GM18873 (cell line): ENCODE measurements around the gene GBP5.
"Not testable (repeated sequence)": the region's sequence is repeated elsewhere in the genome, so short reads cannot be mapped to it uniquely, and the experiment has no call there.

Experiments
- ATAC-seq: cut with Tn5 transposase; IDR thresholded peaks from one replicate; pipeline ENCODE4 v1.9.1; 2021; ENCODE audit warnings: mild to moderate bottlenecking, moderate library complexity, moderate number of reproducible peaks; ENCODE audit not compliant: unreplicated experiment, low FRiP score

GBP5 gene

DNA sequence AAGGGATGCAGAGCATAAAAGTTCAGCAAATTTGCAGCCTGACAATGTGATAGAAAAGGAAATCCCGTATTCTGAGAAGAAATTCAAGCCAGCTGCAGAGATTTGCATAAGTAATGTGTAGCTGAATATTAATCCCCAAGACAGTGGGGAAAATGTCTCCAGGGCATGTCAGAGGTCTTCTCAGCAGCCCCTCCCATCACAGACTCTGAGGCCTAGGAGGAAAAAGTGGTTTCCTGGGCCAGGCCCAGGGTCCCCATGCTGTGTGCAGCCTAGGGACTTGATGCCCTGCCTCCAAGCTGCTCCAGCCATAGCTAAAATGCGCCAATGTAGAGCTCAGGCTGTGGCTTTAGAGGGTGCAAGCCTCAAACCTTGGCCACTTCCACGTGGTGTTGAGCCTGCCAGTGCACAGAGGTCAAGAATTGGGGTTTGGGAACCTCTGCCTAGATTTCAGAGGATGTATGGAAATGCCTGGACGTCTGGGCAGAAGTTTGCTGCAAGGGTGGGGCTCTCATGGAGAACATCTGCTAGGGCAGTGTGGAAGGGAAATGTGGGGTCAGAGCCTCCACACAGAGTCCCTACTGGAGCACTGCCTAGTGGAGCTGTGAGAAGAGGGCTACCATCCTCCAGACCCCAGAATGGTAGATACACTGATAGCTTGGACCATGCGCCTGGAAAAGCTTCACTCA lies 11.6 kb upstream of the GBP5 start:
- ATAC-seq = not testable (repeated sequence)

DNA sequence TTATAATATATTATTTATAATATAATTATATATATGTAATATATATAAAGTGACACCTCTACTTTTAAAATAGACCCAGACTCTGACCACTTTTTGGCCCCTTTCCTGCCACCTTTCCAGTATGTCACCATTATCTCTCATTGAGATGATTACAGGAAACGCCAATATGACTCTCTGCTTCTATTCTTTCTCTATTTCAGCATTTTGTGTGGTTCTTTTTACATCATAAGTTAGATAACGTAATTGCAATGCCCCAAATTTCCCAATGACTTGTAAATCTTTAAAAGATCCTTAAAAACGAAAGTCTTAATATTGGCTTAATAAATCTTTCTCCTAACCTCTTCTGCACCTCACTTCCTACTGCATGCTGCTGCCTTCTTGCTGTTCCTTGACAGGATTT lies 8.1 kb upstream of the GBP5 start:
- ATAC-seq = no peak

DNA sequence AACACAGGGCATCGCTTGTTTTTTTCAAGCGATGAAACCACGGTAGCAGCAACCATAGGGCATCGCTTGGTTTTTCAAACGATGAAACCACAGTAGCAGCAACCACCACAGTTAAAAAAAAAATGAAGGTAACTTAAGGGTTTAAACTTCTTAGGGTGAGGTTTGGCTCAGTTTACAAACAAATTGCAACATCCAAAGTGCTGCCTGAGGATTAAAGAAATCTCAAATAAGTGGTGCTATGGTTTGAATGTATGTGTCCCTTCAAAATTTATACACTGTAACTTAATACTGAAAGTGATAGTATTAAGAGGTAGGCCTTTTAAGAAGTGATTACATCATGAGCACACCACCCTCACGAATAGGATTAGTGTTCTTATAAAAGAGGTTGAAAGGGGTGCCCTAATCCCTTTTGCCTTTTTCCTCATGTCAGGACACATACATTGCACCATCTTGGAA lies 6.4 kb upstream of the GBP5 start:
- peak; percentile 49 for ATAC-seq

DNA sequence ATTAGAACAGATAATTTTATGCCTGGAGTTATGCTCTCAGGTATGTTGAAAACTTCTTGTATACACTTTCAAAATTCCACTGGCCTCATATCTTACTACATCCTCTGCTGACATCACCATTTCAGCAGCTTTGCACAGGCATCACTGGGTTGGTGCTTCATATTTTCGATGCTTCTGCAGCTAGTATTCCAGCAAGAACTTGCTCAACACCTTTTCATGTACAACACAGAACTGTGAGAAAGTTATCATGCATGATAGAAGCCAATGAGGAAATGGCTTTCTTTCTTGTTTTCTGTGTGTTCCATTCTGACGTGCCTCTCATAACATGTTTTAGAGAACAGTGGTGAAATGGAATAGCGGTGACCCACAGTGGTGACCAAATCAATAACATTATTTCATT lies 5.1 kb upstream of the GBP5 start:
- ATAC-seq = no peak

DNA sequence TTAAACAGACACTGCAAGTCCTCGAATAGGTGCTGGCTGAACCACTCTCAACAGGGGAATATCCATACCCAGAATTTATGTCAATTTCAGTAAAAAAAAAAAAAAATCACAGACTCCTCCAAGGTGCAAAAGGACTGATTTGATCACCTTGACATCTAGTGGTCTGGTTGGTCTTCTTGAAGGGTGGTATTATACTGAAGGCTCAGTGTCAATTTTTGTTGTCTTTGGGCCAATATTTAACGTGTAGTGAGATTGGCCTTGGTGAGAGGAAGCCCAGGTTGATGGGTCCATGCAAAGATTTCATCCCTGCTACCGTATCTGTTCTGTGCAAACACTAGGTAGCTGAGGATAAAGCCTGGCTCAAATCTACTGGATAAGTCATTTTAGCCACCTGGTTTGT lies 4.0 kb upstream of the GBP5 start:
- ATAC-seq = no peak

DNA sequence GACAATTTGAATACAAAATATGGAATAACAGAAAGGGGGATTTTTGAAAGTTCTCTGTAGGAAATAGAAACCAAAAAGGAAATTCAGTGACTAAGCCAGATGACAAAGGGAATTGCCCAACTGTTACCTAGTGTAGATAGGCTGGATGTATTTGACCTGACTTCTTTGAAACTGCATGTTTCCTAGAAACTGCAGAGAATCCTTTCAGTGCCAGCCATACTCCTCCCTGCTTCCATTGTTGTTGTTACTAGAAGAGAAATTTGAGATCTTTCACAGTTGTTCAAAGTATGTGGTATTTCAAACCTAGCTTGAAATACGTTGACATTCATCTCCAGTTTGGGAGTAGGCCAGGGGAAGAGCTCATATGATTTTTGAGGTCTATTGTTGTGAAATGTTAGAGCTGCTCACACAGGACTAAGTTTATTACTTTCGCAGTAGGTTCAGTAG lies 1.8 kb upstream of the GBP5 start:
- ATAC-seq = no peak

DNA sequence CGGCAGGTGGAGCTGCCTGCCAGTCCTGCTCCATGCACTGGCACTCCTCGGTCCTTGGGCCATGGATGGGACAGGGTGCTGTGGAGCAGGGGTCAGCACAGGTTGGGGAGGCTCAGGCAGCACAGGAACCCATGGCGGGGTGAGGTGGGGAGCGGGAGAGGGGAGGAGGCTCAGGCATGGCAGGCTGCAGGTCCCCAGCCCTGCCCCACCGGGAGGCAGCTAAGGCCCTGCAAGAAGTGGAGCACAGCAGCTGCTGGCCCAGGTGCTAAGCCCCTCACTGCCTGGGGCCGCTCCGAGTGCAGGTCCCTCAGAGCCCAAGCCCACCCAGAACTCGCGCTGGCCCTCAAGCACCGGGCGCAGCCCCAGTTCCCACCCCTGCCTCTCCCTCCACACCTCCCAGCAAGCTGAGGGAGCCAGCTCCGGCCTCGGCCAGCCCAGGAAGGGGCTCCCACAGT lies 691 bp upstream of the GBP5 start:
- no peak for ATAC-seq

DNA sequence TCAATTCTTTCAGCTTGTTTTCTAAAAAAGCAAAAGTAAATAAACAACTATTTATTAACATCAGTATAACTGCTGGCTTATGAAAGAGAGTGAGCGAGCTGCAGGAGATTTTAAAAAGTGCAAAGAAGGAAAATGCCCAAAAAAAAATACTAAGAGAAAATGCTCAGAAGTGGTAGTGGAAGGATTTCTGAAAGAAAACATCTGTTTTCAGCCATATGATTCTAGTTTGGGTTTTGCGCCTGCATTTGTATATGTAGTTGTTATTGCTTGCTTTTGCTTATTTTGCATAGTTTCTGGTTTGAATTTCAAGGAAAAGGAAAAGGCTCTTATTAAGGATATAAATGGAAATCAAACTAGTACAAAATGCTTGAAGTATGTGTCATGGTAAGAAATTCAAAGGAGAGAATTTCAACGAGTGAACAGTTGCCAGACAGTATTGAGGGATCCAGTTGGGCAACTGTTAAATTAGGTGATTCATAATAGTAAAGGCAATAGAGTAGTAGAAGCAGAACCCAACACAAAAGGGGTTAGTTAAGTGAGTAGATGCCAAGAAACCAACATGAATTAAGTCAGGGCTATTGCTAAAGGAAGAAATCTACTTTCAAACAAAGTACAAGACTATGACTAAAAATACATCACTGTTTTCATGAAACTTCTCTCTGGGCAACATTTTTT lies 1.2 kb downstream of the GBP5 start:
- no peak for ATAC-seq

DNA sequence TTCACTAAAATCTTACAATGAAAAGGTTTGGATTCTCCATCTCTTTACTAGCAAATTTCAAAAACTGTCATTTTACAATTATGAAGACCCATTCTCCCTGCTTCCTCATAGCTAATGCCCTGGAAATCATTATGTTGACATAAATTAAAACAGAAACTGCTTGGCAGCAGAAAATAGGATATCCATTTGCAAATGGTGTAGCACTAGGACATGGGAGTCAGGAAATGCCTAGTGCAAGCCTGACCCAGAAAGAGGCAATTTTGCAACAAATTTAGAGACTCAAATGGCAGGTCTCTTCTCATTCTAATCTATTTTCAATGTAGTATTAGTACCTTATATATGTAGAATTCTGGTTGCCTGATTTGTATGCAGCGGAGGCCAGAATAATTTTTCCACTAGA lies 2.2 kb downstream of the GBP5 start:
- ATAC-seq = no peak

DNA sequence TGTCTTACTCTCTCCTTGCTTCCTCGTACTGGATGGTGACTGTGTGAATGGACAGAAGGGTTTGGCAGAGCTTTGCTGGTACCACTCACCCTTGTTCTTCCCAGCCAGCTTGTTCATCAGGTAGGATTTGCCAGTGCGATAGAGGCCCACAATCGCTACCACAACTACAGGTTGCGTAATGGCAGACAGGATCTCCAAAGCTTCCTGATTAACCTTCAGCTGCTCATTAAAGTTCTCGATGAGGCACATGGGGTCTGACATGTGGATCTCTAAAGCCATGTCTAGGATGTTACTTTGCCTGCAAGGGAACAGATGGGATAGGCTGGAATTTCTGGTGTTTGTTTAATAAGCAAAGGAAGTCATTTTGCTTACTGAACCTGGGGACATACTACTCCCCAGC lies 3.4 kb downstream of the GBP5 start:
- ATAC-seq = no peak

DNA sequence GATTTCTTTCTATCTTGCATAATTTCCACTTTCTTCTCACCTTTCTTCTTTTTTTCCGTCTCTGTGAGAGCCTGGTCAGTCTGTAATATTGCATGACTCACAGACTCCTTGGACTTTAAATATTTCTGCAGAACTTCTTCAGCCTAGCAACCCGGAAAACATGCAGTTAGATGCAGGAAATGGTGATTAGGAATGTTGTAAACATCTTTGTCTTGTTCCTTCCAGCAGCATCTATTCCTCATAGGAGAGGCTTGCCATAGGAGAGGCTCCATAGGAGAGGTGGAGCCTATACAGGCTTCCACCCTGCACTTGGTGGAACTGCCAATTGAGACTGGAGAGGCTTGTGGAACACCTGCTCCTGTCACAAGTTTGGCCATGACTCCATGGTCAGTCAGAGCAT lies 10.0 kb downstream of the GBP5 start:
- ATAC-seq = no peak

DNA sequence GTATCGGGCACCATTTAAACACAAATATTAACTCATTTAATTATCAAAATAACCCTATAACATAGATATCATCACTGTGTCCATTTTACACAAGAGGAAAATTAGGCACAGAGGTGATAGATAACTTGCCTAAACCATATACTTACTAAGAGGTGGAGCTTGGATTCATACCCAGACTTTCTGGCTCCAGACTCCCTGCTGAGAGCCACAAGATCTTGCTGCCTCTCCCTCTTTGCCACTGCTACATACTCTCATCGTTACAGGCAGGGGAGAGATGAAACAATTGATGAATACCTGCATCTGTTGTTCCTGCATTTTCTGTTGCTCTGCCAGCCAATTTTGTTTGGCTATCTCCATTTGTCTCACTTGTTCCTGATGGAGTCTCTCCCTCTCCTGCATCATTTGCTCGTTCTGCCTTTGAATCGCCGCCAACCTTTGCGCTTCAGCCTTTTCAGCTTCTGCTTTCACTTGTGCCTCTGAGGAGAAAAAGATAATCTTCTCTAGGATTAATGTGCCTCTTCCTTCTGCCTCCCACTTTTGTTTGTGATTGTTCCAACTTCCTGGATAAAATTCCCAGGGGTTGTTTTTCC lies 10.6 kb downstream of the GBP5 start:
- ATAC-seq = no peak

DNA sequence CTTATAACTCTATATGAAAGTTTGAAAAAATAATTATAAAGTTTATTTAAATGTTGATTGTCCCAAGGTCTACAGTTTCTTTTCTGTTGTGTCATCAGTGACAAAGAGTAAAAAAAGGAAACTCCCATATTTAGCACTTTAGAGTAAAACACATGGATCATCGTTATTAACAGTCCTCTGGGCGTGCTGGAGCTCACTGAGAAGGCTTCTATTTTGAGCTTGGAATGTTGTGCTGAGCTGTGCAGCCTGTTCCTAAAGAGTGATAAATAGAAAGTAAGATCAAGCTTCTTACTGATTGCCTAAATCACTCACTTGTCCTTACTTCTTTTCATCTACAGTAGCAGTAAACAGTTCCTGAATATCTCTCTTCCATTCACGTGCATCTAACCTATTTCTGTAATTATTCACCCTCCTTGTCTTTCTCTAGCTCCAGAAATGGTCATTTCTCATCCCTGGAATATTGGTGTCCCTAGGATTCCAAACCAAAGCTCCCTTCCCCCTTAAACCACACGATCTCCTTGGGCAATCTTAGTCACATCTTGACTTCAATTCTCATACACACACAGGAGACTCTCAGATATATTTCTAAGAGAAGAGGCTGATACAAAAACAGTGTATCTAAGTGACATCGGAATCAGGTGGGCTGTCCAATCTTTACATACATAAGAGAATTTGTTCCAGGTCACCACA lies 11.9 kb downstream of the GBP5 start:
- ATAC-seq = no peak

DNA sequence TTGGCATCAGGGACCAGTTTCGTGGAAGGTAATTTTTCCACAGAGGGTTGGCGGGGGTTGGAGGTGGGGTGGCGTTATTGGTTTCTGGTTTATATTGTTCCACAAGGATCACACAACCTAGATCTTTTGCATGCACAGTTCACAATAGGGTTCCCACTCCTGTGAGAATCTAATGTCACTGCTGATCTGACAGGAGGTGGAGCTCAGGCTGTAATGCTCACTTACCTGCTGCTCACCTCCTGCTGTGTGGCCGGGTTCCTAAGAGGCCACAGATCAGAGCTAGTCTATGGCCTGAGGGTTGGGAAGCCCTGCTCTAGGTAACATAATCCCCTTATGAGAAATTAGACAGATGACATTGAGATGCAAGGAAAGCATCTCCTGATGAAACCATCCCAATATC lies 12.6 kb downstream of the GBP5 start:
- no peak for ATAC-seq

DNA sequence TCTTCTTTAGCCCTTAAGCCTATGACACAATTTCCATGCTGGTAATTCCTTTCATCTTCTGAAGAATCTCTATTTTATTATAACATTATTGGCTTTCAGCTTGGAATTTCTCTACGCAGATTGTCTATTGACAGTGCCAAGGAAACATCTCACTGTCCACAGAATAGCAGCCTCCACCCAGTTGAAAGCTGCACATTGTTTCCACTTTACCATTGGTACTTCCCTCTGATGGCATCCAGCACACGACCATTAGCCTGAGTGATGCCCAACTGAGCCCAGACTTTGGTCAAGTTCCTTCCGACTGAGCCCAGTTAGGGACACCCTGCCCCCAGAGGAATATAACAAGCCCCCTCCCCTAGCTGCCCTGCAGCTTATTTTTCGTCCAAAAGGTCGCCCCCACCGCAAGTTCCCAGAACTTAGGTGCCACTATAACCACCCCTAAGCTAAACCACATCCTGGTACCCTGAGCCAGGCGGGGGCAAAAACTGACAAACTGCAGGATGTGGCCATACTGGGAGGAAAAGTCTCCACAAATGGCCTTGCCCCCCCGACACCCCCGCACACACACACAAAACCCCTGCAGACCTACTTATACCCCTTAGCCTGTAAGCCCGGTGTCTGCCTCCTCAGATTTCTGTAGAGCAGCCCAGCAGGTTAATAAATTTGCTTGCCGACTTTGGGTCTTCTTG lies 13.2 kb downstream of the GBP5 start:
- ATAC-seq = no peak

DNA sequence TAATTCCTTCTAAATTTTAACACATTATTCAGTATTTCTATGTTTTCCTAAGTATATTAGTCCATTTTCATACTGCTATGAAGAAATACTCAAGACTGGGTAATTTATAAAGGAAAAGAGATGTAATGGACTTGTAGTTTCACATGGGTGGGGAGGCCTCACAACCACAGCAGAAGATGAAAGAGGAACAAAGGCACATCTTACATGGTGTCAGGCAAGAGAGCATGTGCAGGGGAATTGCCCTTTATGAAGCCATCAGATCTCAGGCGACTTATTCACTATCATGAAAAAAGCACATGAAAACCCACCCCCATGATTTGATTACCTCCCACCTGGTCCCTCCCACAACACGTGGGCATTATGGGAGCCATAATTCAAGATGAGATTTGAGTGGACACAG lies 15.6 kb downstream of the GBP5 start:
- ATAC-seq = no peak

DNA sequence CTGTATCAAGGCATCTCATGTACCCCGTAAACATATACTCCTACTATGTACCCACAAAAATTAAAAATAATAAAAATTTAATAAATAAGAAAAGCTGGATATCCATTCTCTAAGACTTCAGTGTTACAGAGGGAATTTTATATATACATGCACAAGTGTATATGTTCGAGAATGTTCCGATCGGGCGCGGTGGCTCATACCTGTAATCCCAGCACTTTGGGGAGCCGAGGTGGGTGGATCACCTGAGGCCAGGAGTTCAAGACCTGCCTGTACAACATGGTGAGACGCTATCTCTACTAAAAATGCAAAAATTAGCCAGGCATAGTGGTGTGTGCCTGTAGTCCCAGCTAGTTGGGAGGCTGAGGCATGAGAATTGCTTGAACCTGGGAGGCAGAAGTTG lies 17.1 kb downstream of the GBP5 start:
- ATAC-seq = not testable (repeated sequence)

DNA sequence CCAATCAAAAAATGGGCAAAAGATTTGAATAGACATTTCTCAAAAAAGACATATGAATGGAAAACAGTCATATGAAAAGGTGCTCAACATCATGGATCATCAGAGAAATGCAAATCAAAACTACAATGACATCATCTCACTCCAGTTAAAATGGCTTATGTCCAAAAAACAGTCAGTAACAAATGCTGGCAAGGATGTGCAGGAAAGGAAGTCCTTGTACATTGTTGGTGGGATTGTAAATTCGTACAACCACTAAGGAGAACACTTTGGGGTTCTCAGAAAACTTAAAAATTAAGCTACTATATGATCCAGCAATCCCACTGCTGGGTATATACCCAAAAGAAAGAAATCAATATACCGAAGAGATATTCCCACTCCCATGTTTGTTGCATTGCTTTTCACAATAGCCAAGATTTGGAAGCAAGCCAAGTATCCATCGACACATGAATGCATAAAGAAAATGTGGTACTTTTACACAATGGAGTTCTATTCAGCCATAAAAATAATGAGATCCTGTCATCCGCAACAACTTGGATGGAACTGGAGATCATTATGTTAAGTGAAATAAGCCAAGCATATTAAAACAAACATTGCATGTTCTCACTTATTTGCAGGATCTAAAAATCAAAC lies 17.9 kb downstream of the GBP5 start:
- no peak for ATAC-seq

DNA sequence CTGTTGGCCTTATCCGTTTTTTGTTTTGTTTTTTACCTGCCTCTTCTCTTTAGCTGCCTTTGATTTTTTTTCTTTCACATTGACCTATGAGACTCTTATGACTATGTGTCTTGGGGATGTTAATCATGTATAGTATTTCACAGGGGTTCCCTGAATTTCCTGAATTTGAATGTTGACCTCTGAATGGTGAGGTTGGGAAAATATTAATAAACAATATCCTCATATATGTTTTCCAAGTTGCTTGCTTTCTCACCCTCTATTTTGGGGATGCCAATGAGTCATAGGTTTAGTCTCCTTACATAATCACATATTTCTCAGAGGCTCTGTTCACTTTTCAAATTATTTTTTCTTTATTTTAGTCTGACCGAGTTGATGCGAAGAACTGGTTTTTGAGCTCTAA lies 29.6 kb downstream of the GBP5 start:
- ATAC-seq = no peak
